ENCODE results near the gene FAM20C. TPM values are rescaled to one million over a fixed set of nuclear protein-coding genes. Genes with fewer than 3 reads are reported as not detected.
"Not testable (repeated sequence)": the region's sequence is repeated elsewhere in the genome, so short reads cannot be mapped to it uniquely, and the experiment has no call there.

The FAM20C gene
- polyA plus RNA-seq, 4 donors, result 33.4 to 73.7 (median 63.3) TPM

GRCh38 chr7:252981-253380 lies 60.6 kb downstream of the FAM20C start:
- DNase-seq (ENCODE audit: low read depth in 4 of 4, low spot score in 3 of 4), result no peak

DNA sequence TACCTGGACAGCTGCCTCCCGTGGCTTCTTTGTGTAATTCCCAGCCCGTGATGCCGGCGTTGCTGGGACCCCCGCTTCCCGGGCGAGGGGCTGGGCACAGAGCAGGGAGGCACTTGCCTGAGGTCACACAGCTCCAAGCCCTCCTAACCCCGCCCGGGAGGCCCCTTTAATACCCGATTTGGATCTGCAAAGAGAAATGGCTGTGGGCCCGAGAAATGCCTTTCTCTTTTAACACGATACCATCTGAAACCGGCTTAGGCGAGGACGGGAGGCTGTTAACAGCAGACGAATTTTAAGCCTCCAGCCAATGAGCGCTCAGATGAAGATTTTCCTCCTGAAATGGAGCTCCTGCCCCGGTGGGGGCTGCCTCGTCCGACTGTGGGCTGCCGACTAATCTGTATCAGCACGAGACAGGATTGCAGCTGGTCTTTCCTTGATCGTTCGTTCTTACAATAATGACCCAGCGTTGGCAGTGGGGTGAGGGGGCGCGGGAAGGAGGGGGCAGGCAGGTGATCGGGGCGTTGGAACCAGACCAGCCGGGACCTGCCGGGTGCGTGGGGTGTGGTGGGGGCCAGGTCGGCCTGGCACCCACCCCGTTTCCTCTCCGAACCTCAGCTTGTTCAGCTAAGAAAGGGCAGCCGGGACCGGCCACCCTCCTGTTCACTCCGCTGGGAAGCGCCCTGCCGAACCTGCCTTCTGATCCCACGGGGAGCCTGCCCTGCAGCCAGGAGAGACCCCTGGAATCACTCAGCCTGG lies 61.4 kb downstream of the FAM20C start:
- DNase-seq (ENCODE audit: low read depth in 4 of 4, low spot score in 3 of 4), result no peak

DNA sequence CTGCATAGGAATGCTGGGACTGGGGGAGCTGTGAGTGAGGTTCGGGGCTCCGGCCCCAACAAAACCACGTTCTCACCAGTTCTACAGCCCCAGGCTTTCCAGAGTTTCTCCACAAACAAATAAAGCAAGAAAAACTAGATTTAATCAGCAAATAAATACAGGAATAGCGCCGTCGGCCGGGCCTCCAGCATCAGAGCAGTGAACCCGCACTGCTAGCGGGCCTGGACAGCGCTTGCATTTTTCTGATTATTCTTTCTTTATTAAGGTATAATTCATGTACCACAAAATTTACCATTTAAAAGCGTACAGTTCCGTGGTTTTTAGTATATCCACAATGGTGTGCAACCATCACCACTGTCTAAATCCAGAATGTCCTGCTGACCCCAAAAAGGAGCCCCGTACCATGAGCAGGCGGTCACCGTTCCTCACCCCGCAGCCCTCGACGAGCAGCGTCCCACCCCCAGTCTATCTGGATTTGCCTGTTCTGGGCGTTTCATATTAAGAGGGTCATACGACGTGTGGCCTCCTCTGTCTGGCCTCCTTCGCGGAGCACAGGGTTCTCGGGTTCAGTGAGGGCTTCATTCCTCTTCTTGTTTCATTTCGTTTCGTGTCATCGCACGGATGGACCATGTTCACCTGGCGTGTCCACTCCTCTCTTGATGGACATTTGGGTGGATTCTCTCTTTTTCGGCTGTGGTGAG lies 62.1 kb downstream of the FAM20C start:
- no peak for DNase-seq (ENCODE audit: low read depth in 4 of 4, low spot score in 3 of 4)

DNA sequence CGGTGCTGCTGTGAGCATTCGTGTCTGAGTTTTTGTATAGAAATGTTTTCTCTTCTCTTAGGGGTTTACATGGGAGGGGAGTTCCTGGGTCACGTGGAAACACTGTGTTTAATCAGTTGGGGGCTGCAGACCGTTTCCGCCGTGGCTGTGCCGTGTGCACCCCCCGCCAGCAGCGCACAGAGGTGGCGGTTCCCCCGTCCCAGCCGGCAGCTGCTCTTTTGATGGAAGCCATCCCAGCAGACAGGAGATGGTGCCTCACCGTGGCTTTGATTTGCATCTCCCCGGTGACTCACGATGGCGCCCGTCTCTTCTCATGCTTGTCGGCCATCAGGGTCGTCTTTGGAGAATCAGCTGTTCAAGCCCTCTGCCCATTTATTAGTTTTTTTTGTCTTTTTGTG lies 62.7 kb downstream of the FAM20C start:
- no peak for DNase-seq (ENCODE audit: low read depth in 4 of 4, low spot score in 3 of 4)

- DNase-seq (ENCODE audit: low read depth in 4 of 4, low spot score in 3 of 4), result no peak
Measured at GRCh38 chr7:255721-256361, 63.5 kb downstream of the FAM20C start.

- DNase-seq (ENCODE audit: low read depth in 4 of 4, low spot score in 3 of 4), result no peak
Measured at GRCh38 chr7:256461-256940, 64.1 kb downstream of the FAM20C start.

DNA sequence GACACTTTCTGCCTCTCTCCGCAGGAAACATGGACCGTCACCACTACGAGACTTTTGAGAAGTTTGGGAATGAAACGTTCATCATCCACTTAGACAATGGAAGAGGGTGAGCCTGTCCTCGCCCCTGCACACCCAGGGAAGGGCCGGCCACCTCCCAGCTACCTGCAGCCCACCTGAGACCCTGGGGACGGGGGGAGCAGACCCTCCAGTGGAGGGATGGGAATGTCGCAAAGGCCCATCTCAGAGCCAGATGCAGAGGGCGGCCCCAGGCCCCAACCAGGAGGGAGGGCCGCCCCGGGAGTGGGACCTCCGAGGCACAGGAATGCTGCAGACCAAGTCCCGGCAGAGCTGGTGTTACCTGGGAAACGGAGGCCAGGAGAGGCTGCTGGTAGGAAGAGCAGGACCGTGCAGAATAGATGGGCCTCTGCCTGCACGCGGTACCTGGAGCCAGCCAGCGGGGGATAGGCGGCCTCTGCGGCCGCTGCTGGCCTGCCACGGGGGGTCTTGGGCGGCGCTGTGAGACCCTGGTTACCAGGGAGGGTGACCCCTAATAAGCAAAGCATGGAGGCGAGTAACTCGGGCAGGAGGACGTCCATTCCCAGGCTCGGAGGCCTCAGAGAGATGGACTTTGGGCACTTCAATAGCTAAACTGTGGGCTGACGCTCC lies 64.7 kb downstream of the FAM20C start:
- no peak for DNase-seq (ENCODE audit: low read depth in 4 of 4, low spot score in 3 of 4)

DNA sequence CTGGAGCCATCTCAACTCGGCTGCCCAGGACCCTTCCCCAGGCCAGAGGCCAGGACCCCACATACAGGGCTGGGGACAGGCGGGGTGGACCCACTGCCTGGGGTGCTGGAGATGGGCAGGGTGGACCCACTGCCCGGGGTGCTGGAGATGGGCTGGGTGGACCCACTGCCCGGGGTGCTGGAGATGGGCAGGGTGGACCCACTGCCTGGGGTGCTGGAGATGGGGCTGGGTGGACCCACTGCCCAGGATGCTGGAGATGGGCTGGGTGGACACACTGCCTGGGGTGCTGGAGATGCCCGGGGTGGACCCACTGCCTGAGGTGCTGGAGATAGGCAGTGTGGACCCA lies 65.2 kb downstream of the FAM20C start:
- no peak for DNase-seq (ENCODE audit: low read depth in 4 of 4, low spot score in 3 of 4)

GRCh38 chr7:258476-259190 lies 66.3 kb downstream of the FAM20C start:
- DNase-seq (ENCODE audit: low read depth in 4 of 4, low spot score in 3 of 4), result no peak

- DNase-seq (ENCODE audit: low read depth in 4 of 4, low spot score in 3 of 4), result no peak
Measured at GRCh38 chr7:259191-259505, 66.8 kb downstream of the FAM20C start.

GRCh38 chr7:259751-260405 lies 67.5 kb downstream of the FAM20C start:
- no peak for DNase-seq (ENCODE audit: low read depth in 4 of 4, low spot score in 3 of 4)

DNA sequence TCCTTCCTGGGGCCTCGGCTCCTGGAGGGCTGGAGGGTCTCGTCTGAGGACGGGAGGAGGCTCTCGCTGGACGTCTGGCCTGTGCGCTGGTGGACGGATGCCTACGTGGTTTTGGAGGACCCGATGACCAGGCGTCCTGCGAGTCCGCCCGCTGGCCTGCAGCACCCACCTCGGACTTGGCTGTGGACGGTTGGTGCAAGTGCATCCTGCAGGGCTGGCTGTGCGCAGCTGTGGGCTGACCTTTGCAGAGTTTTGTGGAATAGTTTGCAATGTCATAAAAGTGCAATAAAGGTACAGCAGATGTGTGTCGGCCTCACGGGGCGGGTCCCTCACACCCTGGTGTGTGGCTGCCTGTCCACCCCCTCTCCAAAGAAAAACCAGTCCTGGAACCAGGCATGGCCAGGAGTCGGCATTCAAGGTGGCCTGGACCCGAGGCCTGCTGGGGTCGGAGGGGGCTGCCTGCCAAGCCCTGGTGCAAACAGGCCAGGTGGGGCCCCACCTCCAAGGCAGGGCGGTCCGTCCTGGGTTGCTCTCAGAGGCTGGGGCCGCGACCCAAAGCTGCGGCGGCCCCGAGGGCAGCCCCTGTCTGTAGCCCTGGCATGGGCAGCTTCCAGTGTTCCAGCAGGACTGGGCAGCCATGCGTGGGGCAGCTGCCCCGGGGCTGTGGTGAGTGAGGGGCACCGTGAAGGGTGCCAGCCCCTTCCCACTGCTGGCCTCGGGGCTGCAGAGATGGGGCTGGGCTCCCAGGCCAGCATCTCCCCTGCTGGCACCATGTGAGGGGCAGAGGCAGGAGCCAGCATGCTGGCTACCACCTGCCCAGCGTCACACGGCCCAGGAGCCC lies 68.3 kb downstream of the FAM20C start:
- no peak for DNase-seq (ENCODE audit: low read depth in 4 of 4, low spot score in 3 of 4)

- no peak for DNase-seq (ENCODE audit: low read depth in 4 of 4, low spot score in 3 of 4)
Measured at GRCh38 chr7:261341-262250, 69.2 kb downstream of the FAM20C start.

GRCh38 chr7:262251-262572 lies 69.8 kb downstream of the FAM20C start:
- DNase-seq (ENCODE audit: low read depth in 4 of 4, low spot score in 3 of 4), result no peak

GRCh38 chr7:262631-263311 lies 70.4 kb downstream of the FAM20C start:
- not testable (repeated sequence) for DNase-seq (ENCODE audit: low read depth in 4 of 4, low spot score in 3 of 4)

- DNase-seq (ENCODE audit: low read depth in 4 of 4, low spot score in 3 of 4), result not testable (repeated sequence)
Measured at GRCh38 chr7:263483-264351, 71.3 kb downstream of the FAM20C start.

Data from left renal pelvis (tissue), 4 donors.